Activated naive CD4-positive, alpha-beta T cell treated with anti-CD3 and anti-CD28 coated beads, Interleukin-2, amount 50 U/mL, for 72 hours (primary cell): Measurements from ENCODE around the gene LRFN3. TPM values are rescaled to one million over a fixed set of nuclear protein-coding genes. Genes with fewer than 3 reads are reported as not detected.
"Not testable (repeated sequence)": the region's sequence is repeated elsewhere in the genome, so short reads cannot be mapped to it uniquely, and the experiment has no call there.

Experiments
- ATAC-seq, 2 donors: fragments of 150-1000 bp; cut with Tn5 transposase; 2 replicates each; pipeline ENCODE4 v1.10.0; 2021; ENCODE audit warnings: mild to moderate bottlenecking in 2 of 2, moderate library complexity in 2 of 2
- DNase-seq, 2 donors: peaks; one replicate each; pipeline ENCODE4 v3.0.0; 2021 to 2022; ENCODE audit warnings: low spot score in 2 of 2
- H3K27ac Mint-ChIP-seq, 2 donors: one replicate each; pipeline ENCODE4 v1.8.0; 2022; ENCODE audit warnings: mild to moderate bottlenecking in 2 of 2, mixed read lengths in 2 of 2
- H3K36me3 Mint-ChIP-seq, 2 donors: one replicate each; pipeline ENCODE4 v1.8.0; 2022; ENCODE audit warnings: mixed read lengths in 2 of 2
- H3K9me3 Mint-ChIP-seq, 2 donors: one replicate each; pipeline ENCODE4 v1.8.0; 2022; ENCODE audit warnings: mixed read lengths in 2 of 2
- total RNA-seq, 2 donors: library from RNA; stranded (reverse); gene quantifications; one replicate each; pipeline ENCODE4 v1.2.3, GENCODE V29; 2022

The LRFN3 gene
- total RNA-seq, 2 donors from 2014 or later: 6.4 to 10.1 TPM

DNA sequence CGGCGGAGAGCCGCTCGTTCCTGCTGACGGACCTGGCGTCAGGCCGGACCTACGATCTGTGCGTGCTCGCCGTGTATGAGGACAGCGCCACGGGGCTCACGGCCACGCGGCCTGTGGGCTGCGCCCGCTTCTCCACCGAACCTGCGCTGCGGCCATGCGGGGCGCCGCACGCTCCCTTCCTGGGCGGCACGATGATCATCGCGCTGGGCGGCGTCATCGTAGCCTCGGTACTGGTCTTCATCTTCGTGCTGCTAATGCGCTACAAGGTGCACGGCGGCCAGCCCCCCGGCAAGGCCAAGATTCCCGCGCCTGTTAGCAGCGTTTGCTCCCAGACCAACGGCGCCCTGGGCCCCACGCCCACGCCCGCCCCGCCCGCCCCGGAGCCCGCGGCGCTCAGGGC lies 8.4 kb downstream of the LRFN3 start:
- DNase-seq: no peak

DNA sequence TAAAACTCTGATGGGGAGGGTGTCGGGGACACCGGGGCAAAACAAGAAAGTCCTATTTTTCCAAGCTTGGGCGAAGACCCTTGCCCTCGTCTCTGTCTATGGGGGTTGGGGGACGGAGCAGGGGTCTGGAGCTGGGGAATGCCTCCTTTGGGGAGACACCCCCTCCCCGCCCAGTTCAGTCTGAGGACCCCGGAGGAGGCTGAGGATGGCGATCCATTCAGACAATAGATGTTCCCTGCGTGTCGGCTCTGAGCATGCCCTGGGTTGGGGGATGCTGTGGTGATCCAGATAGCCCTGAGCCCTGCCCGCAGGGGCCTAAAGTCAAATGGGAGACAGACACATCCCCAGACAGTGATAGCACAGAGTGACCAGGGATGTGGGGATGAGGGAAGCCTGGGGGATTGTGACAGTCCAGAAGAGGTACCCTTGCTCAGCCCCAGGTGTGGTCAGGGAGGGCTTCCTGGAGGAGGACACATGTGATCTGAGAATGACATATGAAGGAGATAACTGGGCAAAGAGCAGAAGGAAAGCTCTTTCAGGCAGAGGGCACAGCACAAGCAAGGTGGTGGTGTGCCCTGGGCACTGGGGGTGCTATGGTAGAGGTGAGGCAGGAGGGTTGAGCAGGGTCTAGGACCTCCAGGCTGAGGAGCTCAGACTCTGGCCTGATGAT lies 9.1 kb downstream of the LRFN3 start:
- ATAC-seq (no peak), DNase-seq (no peak)
- H3K36me3 Mint-ChIP-seq: no peaks in the 10 kb centered on the region
- no peaks in the 10 kb centered on the region for H3K9me3 Mint-ChIP-seq
- H3K27ac Mint-ChIP-seq: peak overlapping the region; percentile 6 to 51

More for the DNA sequence above, 8.4 kb downstream of the LRFN3 start:
- H3K9me3 Mint-ChIP-seq: no peaks in the 10 kb centered on the region
- no peaks in the 10 kb centered on the region for H3K36me3 Mint-ChIP-seq
- no peak overlapping the region for H3K27ac Mint-ChIP-seq
- ATAC-seq: no peak

DNA sequence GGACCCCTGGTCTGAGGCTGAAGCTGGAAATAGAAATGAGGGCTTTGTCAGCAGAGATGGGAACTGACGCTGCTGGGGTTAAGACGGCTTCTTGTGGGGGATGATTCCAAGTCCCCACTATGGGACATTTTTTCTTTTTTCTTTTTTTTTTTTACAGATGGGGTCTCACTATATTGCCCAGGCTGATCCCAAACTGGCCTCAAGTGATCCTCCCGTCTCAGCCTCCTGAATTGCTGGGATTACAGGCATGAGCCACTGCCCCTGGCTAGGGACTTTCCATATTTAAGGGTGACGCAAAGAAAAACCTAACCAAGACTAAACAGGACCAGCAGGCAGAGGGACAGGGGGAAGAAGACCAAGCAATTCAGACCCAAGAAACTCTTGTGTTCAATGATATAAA lies 10.0 kb downstream of the LRFN3 start:
- Mint-ChIP-seq H3K9me3 (no peaks in the 10 kb centered on the region), H3K27ac (peak overlapping the region; percentile 51 to 52), H3K36me3 (no peaks in the 10 kb centered on the region)
- ATAC-seq (no peak), DNase-seq (no peak)

- no peaks in the 10 kb centered on the region for H3K9me3 Mint-ChIP-seq
- ATAC-seq: no peak
- H3K27ac Mint-ChIP-seq: peak overlapping the region in 1 of 2 donors; percentile 55
- no peak for DNase-seq
- no peaks in the 10 kb centered on the region for H3K36me3 Mint-ChIP-seq
These were observed 13.0 kb downstream of the LRFN3 start for GRCh38 chr19:35949131-35949530.

DNA sequence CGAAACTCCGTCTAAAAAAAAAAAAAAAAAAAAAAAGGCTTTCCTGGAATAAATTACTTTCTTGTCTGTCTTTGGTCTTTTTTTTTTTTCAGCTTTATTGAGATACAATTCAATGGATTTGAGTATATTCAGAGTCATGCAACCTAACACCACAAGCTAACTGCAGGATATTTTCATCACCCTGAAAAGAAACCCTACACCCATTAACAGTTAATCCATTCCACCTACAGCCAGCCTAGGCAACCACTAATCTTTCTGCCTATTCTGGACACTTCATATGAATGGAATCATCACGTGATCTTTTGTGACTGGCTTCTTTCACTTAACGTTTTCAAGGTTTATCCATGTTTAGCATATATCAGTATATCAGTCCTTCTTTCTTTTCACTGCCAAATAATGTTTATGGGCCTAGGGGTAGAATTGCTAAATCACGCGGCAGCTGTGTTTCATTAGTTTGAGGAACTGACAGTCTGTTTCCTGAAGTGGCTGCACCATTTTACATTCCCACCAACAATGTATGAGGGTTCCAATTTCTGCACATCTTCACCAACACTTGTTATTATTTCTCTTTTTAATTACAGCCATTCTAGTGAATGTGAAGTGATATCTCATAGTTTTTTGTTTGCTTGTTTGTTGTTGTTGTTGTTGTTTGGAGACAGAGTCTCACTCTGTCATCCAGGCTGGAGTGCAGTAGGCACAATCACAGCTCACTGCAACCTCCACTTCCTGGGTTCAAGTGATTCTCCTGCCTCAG lies 19.9 kb downstream of the LRFN3 start:
- Mint-ChIP-seq H3K27ac (no peak overlapping the region), H3K36me3 (no peaks in the 10 kb centered on the region), H3K9me3 (no peaks in the 10 kb centered on the region)
- ATAC-seq (no peak), DNase-seq (no peak)

GRCh38 chr19:35957411-35957810 lies 21.2 kb downstream of the LRFN3 start:
- not testable (repeated sequence) for H3K27ac Mint-ChIP-seq, DNase-seq, H3K9me3 Mint-ChIP-seq, ATAC-seq, H3K36me3 Mint-ChIP-seq

- DNase-seq: no peak
These were observed 22.5 kb downstream of the LRFN3 start for GRCh38 chr19:35958660-35959039.

GRCh38 chr19:35959040-35959967 lies 23.1 kb downstream of the LRFN3 start:
- ATAC-seq (peak; percentile 88 to 91), DNase-seq (peak; percentile 62 to 76)
- Mint-ChIP-seq H3K36me3 (no peaks in the 10 kb centered on the region), H3K27ac (no peak overlapping the region), H3K9me3 (no peaks in the 10 kb centered on the region)

More at GRCh38 chr19:35958660-35959039, 22.5 kb downstream of the LRFN3 start:
- no peaks in the 10 kb centered on the region for H3K9me3 Mint-ChIP-seq
- no peak overlapping the region for H3K27ac Mint-ChIP-seq
- ATAC-seq: peak in 1 of 2 donors; percentile 2
- H3K36me3 Mint-ChIP-seq: no peaks in the 10 kb centered on the region

GRCh38 chr19:35959968-35960320 lies 23.8 kb downstream of the LRFN3 start:
- ATAC-seq: no peak
- H3K27ac Mint-ChIP-seq: no peak overlapping the region
- no peak for DNase-seq
- H3K9me3 Mint-ChIP-seq: no peaks in the 10 kb centered on the region
- H3K36me3 Mint-ChIP-seq: no peaks in the 10 kb centered on the region

DNA sequence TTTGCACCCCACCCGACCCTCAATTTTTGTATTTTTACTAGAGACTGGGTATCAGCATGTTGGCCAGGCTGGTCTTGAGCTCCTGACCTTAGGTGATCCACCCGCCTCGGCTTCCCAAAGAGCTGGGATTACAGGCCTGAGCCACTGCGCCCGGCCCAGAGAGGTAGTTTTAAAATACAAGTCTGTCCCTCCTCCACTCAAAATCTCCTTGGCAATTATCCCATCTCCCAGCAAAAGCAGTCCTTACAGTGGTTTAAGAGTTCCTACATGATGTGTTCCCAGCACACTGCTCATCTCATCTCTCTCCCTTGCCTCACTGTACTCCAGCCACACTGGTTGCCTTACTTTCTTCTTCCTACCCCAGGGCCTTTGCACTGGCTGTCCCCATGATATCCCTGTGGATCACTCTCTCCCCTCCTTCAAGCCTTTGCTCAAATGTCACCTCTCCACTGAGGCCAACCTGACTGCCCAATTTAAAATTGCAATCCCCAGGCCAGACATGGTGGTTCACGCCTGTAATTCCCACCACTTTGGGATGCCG lies 24.3 kb downstream of the LRFN3 start:
- DNase-seq: no peak
- no peaks in the 10 kb centered on the region for H3K36me3 Mint-ChIP-seq
- H3K9me3 Mint-ChIP-seq: no peaks in the 10 kb centered on the region
- H3K27ac Mint-ChIP-seq: no peak overlapping the region
- no peak for ATAC-seq

DNA sequence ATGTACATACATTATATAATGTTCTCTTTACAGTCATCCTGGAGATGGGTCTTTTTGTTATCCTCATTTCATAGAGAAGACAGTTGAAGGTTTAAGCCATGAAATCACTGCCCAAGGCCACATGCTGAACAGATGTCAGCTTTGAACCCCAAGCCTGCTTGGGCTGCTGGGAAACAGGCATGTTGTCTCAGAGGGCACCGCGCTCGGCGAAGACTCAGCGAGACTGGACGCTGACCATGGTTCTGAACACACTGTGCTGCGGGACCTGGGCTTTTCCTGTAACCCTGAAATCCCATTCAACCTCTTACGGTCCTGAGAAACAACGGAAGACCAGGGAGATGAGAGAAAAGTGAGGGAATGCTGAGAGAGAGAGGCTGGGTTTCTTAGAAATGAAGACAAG lies 27.3 kb downstream of the LRFN3 start:
- ATAC-seq: no peak
- no peaks in the 10 kb centered on the region for H3K9me3 Mint-ChIP-seq

DNA sequence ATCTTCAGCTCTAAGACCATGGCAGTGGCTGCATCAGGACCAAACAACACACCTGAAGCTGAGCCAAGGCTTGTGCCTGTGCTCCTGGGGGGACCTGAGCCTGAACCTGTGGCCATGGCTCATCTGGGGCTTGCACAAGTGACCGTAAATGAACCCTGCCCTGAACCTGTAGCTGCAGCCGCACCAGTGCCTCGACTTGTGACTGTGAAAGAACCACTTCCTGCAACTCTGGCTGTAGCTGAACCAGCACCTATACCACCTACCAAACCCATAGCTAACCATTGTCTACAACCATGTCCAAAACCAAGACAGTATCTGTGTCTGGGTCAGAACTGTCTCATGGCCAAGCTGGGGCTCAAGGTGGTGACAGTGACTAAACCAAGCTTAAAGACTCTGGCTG lies 30.6 kb downstream of the LRFN3 start:
- ATAC-seq (no peak), DNase-seq (no peak)
- H3K27ac Mint-ChIP-seq: no peak overlapping the region
- H3K36me3 Mint-ChIP-seq: no peaks in the 10 kb centered on the region
- no peaks in the 10 kb centered on the region for H3K9me3 Mint-ChIP-seq

More for the DNA sequence above, 27.3 kb downstream of the LRFN3 start:
- Mint-ChIP-seq H3K36me3 (no peaks in the 10 kb centered on the region), H3K27ac (no peak overlapping the region)
- peak in 1 of 2 donors; percentile 55 for DNase-seq

- no peaks in the 10 kb centered on the region for H3K36me3 Mint-ChIP-seq
These were observed 37.3 kb downstream of the LRFN3 start for GRCh38 chr19:35973487-35973886.

GRCh38 chr19:35975608-35976214 lies 39.5 kb downstream of the LRFN3 start:
- H3K27ac Mint-ChIP-seq: no peak overlapping the region
- H3K9me3 Mint-ChIP-seq: no peaks in the 10 kb centered on the region
- no peaks in the 10 kb centered on the region for H3K36me3 Mint-ChIP-seq
- no peak for ATAC-seq
- DNase-seq: no peak

More at GRCh38 chr19:35973487-35973886, 37.3 kb downstream of the LRFN3 start:
- ATAC-seq (no peak), DNase-seq (no peak)
- no peak overlapping the region for H3K27ac Mint-ChIP-seq
- no peaks in the 10 kb centered on the region for H3K9me3 Mint-ChIP-seq

DNA sequence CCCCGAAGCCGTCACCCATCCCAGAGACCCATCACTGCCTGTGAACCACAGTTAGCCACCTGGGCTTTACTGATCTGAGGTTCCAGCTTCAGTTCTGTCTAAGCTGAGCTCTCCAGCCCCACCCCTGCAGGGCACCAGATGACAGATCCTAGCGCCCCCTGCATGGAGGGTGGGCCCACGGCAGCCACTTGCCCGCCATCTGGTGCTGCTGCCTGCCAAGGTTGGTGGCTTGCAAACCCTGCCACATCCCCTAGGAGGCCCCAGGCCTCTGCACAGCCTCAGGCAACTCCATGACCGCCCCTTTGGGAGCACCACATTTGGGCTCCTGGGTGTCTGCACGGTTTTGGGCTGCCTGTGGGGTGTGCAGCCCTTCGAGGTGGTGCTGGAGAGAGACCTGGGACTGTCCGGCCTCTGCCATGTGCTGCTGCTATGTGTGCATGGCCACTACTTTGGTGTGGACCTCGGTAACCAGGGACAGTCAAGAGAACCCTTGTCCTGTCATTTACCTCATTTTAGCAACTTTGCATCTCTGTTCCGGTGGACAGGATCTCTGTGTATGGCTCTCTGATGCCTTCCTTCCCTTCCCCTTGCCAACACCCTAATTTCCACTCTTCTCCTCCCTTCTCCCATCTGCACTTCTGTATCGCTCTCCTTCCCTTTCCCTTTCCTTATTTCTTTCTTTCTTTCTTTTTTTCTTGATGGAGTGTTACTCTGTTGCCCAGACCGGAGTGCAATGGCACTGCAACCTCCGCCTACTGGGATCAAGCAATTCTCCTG lies 41.5 kb downstream of the LRFN3 start:
- ATAC-seq: peak in 1 of 2 donors; percentile 78
- H3K36me3 Mint-ChIP-seq: no peaks in the 10 kb centered on the region
- H3K9me3 Mint-ChIP-seq: no peaks in the 10 kb centered on the region
- peak in 1 of 2 donors; percentile 22 for DNase-seq
- H3K27ac Mint-ChIP-seq: peak overlapping the region in 1 of 2 donors; percentile 31

- no peak for DNase-seq
- H3K27ac Mint-ChIP-seq: peak overlapping the region in 1 of 2 donors; percentile 31
These were observed 42.1 kb downstream of the LRFN3 start for GRCh38 chr19:35978271-35978670.

More at GRCh38 chr19:35978271-35978670, 42.1 kb downstream of the LRFN3 start:
- no peak for ATAC-seq
- Mint-ChIP-seq H3K36me3 (no peaks in the 10 kb centered on the region), H3K9me3 (no peaks in the 10 kb centered on the region)
